HCT116 (cell line): Measurements from ENCODE around the gene CLDN34.

Source experiments
- EZH2phosphoT487 ChIP-seq: fragments of 200-600 bp; IDR thresholded peaks from 2 replicates; pipeline ENCODE4 v1.6.1; 2018; ENCODE audit warnings: antibody characterized with exemption, borderline replicate concordance
- POLR2A ChIP-seq: IDR thresholded peaks from 2 replicates; pipeline ENCODE4 v1.7.0; 2011; ENCODE audit warnings: borderline replicate concordance; ENCODE audit not compliant: insufficient read depth, insufficient read length; ENCODE audit errors: extremely low read depth
- POLR2AphosphoS5 ChIP-seq: IDR thresholded peaks from 2 replicates; pipeline ENCODE4 v1.6.1; 2011; ENCODE audit warnings: mild to moderate bottlenecking, low read depth, low read length, moderate library complexity
- TCF7L2 ChIP-seq: IDR thresholded peaks from 2 replicates; pipeline ENCODE4 v1.7.0; 2011; ENCODE audit warnings: borderline replicate concordance, inconsistent platforms; ENCODE audit not compliant: insufficient read depth, insufficient read length; ENCODE audit errors: extremely low read depth
- TF ChIP-seq, protein P1 (sequence below), 3 experiments: fragments of 200-600 bp in 1 of 3; sonication (generic) in 1 of 3; IDR thresholded peaks in 2 of 3; conservative IDR thresholded peaks in 1 of 3; 2 replicates each; pipeline ENCODE4 v1.5.1; 2012 to 2017; ENCODE audit warnings: low read depth in 2 of 3, low read length in 2 of 3, antibody characterized with exemption in 1 of 3, borderline replicate concordance in 1 of 3, control low read depth in 1 of 3, mild to moderate bottlenecking in 1 of 3, mixed read lengths in 1 of 3, mixed run types in 1 of 3, moderate library complexity in 1 of 3; ENCODE audit not compliant: insufficient read depth in 1 of 3

DNA sequence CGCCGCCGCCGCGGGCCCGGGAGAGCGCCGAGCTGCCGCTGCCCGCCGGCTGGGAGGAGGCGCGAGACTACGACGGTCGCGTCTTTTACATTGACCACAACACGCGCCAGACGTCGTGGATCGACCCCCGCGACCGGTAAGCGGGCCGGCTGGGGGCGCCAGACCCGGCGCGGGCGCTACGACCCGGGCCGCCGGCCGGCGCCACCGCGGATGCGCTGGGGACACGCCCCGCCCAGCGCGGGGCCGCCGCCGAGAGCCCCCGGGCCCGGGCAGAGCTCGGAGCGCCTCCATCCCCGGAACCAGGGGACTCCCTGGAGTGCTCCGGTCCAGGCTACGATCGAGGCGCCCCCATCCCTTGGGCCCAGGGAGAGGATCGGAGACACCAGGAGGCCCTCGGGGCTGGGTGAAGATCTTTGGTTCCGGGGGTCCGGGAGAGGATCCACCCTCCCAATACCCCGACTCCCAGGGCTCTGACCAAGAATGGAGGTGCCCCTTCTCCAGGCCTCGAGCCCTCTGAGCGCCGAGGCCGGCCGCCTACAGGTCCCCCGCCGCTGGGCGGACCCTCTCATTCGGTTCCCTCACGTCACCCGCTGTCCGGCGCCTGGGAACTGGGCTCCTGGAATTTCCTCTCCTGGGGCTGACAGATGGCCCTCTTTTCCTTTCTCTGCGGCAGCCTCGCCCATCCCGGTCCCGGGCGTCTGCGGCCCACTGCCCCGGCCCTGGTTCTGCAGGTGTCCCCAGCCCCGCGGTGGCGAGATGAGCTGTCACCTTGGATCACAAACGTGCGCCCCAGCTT is 48.8 kb downstream of the CLDN34 start:
- no peak for TF ChIP-seq EZH2phosphoT487
- TF ChIP-seq POLR2A, result no peak
- TF ChIP-seq, protein P1, sequence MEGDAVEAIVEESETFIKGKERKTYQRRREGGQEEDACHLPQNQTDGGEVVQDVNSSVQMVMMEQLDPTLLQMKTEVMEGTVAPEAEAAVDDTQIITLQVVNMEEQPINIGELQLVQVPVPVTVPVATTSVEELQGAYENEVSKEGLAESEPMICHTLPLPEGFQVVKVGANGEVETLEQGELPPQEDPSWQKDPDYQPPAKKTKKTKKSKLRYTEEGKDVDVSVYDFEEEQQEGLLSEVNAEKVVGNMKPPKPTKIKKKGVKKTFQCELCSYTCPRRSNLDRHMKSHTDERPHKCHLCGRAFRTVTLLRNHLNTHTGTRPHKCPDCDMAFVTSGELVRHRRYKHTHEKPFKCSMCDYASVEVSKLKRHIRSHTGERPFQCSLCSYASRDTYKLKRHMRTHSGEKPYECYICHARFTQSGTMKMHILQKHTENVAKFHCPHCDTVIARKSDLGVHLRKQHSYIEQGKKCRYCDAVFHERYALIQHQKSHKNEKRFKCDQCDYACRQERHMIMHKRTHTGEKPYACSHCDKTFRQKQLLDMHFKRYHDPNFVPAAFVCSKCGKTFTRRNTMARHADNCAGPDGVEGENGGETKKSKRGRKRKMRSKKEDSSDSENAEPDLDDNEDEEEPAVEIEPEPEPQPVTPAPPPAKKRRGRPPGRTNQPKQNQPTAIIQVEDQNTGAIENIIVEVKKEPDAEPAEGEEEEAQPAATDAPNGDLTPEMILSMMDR (IDR thresholded peaks at IDR 0.05 in 2 of 3, conservative IDR thresholded peaks at IDR 0.05 in 1 of 3; ENCODE audit: borderline replicate concordance in 1 of 3, insufficient read depth in 1 of 3, low read depth in 2 of 3, low read length in 2 of 3), result no peak
- TF ChIP-seq POLR2AphosphoS5, result no peak
- no peak for TF ChIP-seq TCF7L2
